ENCODE data around the gene PDE9A. TPM values are rescaled to one million over a fixed set of nuclear protein-coding genes. Genes with fewer than 3 reads are reported as not detected.

The PDE9A gene
- total and polyA plus RNA-seq, 3 donors from 2014 or later: 5.7 to 6.4 (median 6.3) TPM

DNA sequence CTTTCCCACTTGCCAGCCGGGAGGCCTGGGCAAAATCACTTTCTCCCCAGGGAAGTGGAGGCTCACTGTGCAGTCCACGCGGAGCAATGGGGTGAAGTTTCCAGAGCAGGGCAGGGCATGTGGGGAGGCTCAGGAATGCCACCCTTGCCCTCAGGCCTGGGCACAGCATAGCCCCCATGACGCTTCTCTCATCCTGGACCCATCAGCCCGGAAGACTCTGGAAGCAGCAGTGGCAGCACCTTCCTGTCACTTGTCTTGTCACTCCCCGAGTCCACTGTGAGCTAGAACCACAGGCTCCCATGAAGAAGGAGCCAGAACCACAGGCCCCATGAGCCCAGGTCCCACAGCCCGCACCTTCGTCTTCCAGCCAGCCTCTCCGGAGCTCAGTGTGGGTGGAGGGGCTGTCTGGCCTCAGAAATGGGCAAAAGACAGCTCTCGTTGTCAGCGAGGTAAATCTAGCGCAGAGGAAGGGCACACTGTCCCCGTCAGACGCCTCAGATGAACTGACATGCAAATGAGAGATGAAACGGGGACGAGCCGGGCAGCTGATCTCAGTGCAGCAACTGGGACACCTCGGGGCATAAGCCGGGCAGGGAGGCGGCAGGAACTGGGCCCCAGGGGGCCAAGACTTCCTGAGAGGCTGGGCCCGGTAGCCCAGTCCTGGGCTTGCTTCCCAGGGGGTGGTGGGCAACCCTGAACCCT, 6.1 kb downstream of the PDE9A start:
- Histone ChIP-seq H3K36me3 (ENCODE audit: low read depth, missing control alignments) (no peaks in the 10 kb centered on the region), H3K27me3 (no peaks in the 10 kb centered on the region), H3K9me3 (no peaks in the 10 kb centered on the region), H3K4me1 (peaks cover 3% of the 10 kb centered on the region), H3K4me3 (no peak overlapping the region), H3K27ac (no peak overlapping the region)
- TF ChIP-seq, protein P1, sequence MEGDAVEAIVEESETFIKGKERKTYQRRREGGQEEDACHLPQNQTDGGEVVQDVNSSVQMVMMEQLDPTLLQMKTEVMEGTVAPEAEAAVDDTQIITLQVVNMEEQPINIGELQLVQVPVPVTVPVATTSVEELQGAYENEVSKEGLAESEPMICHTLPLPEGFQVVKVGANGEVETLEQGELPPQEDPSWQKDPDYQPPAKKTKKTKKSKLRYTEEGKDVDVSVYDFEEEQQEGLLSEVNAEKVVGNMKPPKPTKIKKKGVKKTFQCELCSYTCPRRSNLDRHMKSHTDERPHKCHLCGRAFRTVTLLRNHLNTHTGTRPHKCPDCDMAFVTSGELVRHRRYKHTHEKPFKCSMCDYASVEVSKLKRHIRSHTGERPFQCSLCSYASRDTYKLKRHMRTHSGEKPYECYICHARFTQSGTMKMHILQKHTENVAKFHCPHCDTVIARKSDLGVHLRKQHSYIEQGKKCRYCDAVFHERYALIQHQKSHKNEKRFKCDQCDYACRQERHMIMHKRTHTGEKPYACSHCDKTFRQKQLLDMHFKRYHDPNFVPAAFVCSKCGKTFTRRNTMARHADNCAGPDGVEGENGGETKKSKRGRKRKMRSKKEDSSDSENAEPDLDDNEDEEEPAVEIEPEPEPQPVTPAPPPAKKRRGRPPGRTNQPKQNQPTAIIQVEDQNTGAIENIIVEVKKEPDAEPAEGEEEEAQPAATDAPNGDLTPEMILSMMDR (IDR thresholded peaks at IDR 0.05): no peak
- 81 to 89% methylated on average over 14 to 20 of the region's 21 CpGs for WGBS, 2 donors
- intact Hi-C loops (cut with DNase I; ENCODE audit: low total_unique reads): loop anchor here (10.0 kb wide), 1 partner anchor 155 kb away; no protein-coding TSS in a partner anchor
- DNase-seq: no peak

DNA sequence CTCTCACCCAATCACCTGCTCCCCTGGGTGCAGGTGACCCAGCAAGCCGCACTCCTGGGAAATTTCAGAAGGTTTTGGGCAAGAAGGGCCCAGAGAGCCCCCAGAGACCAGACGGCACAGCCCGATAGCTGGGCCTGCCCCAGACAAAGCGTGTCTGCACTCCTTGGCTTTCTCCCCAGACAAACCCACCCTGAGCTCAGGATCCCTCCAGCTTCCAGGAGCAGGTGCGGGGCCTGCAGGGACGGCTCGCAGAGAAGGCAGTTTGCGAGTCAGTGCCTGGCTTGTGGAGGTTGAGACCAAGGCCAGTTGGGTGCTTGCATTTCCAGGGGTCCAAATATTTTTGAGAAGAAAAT, 6.7 kb downstream of the PDE9A start:
- Histone ChIP-seq H3K27me3 (no peaks in the 10 kb centered on the region), H3K27ac (no peak overlapping the region), H3K4me1 (no peaks in the 10 kb centered on the region), H3K9me3 (no peaks in the 10 kb centered on the region), H3K4me3 (no peak overlapping the region), H3K36me3 (ENCODE audit: low read depth, missing control alignments) (no peaks in the 10 kb centered on the region)
- no peak for DNase-seq
- 92 to 97% methylated on average over 8 of the region's 8 CpGs for WGBS, 2 donors
- no peak for TF ChIP-seq POLR2A (IDR thresholded peaks at IDR 0.05)
- TF ChIP-seq, protein P1 (IDR thresholded peaks at IDR 0.05): no peak
- intact Hi-C loops (cut with DNase I; ENCODE audit: low total_unique reads): no loop called here

DNA sequence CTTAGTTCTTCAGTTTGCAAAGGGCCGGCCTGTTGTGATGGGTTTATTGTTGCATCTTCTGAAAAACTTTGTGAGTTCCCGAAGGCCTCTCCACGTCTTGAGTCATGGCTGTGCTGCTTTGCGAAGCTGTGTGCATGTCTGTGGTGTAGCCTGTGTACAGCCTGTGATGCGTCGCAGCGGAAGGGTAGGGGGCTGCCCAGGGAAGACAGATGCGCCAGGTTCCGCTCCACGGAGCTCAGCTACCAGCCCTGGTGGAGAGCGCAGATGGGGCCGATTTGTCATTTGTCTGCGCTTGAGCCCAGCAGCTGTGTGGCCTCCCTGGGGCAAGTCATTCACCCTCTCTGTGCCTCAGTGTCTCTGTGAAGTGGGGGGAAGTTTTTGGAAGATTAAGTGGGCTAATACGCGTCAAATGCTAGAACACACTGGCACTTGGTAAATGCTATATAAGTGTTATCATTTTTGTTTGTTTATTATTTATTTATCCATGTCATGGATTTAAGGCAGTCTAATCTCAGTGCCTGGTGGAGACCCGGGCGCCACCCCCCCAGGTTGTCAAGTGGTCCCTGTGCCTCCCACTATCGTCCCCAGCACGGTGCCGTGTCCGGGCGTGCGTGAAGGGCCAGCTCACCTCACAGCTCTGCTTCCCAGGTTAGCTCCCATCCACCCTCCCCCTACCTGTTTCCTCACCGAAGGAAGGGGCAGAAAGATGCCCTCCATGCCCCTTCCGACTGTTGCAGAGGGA, 8.4 kb downstream of the PDE9A start:
- no peaks in the 10 kb centered on the region for H3K9me3 ChIP-seq
- TF ChIP-seq, protein P1 (IDR thresholded peaks at IDR 0.05): no peak
- no peak for TF ChIP-seq POLR2A (IDR thresholded peaks at IDR 0.05)
- no peak overlapping the region for H3K27ac ChIP-seq
- H3K4me3 ChIP-seq: no peak overlapping the region
- DNase-seq: no peak
- H3K36me3 ChIP-seq (ENCODE audit: low read depth, missing control alignments): no peaks in the 10 kb centered on the region
- no peaks in the 10 kb centered on the region for H3K27me3 ChIP-seq
- 65 to 71% methylated on average over 25 of the region's 25 CpGs for whole genome bisulfite sequencing, 2 donors
- intact Hi-C loops (cut with DNase I; ENCODE audit: low total_unique reads): no loop called here
- H3K4me1 ChIP-seq: no peaks in the 10 kb centered on the region

DNA sequence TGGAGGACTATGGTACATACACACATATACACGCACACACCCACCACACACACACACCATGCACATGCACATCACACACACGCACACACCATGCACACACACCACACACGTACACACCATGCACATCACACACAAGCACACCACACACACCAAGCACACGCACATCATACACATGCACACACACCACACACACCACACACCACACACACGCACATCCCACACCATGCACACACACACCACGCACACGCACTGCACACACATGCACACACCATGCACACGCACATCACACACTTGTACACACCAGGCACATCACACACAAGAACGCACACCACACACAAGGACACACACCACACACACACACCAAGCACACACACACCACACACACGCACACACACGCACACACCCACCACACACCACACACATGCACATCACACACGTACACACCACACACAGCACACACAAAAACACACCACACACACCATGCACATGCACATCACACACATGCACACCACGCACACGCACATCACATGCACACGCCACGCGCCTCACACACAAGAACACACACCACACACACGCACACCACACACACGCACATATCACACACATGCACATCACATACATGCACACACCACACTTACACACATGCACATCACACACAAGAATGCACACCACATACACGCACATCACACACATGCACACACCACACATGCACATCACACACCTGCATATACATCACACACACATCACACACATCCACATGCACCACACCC, 9.2 kb downstream of the PDE9A start:
- DNase-seq: no peak
- no peak overlapping the region for H3K27ac ChIP-seq
- TF ChIP-seq, protein P1 (IDR thresholded peaks at IDR 0.05): no peak
- TF ChIP-seq POLR2A (IDR thresholded peaks at IDR 0.05): no peak
- WGBS, 2 donors: 73 to 77% methylated on average over 20 of the region's 20 CpGs
- H3K27me3 ChIP-seq: no peaks in the 10 kb centered on the region
- no peaks in the 10 kb centered on the region for H3K36me3 ChIP-seq (ENCODE audit: low read depth, missing control alignments)
- no peak overlapping the region for H3K4me3 ChIP-seq
- intact Hi-C loops (cut with DNase I; ENCODE audit: low total_unique reads): no loop called here
- H3K4me1 ChIP-seq: no peaks in the 10 kb centered on the region
- no peaks in the 10 kb centered on the region for H3K9me3 ChIP-seq

All from testis (tissue), 3 donors.